HFFc6 (cell line): ENCODE measurements around the gene ACOX1. TPM values are rescaled to one million over a fixed set of nuclear protein-coding genes. Genes with fewer than 3 reads are reported as not detected.

Source experiments
- DNase-seq: peaks from one replicate; pipeline ENCODE4 v3.0.0-alpha.2; 2018
- H3K27ac Mint-ChIP-seq: 2 replicates; pipeline ENCODE4 v1.8.0; 2020; ENCODE audit warnings: mild to moderate bottlenecking, mixed read lengths
- H3K27me3 Mint-ChIP-seq: 2 replicates; pipeline ENCODE4 v1.8.0; 2021; ENCODE audit warnings: mild to moderate bottlenecking, moderate library complexity, mixed read lengths; ENCODE audit not compliant: insufficient read depth
- H3K36me3 Mint-ChIP-seq: 2 replicates; pipeline ENCODE4 v1.8.0; 2021; ENCODE audit warnings: low read depth, mixed read lengths
- H3K4me1 Mint-ChIP-seq: 2 replicates; pipeline ENCODE4 v1.8.0; 2020; ENCODE audit warnings: low read depth, mixed read lengths
- H3K4me3 Mint-ChIP-seq: 2 replicates; pipeline ENCODE4 v1.8.0; 2020; ENCODE audit warnings: mild to moderate bottlenecking, moderate library complexity, mixed read lengths
- H3K9me3 Mint-ChIP-seq: 2 replicates; pipeline ENCODE4 v1.8.0; 2020; ENCODE audit warnings: mild to moderate bottlenecking, mixed read lengths
- total RNA-seq, 6 experiments: library from RNA; stranded (reverse); fragmentation: NEBNext Ultra II Directional; extraction: Animal tissue kit (Norgen Biotek cat#: 25700); gene quantifications; 2 replicates in 1 of 6; 3 replicates in 5 of 6; pipeline ENCODE4 v1.2.3, GENCODE V29; 2021
- TF ChIP-seq, protein P1 (sequence below): fragments of 200-600 bp; sonication (generic); IDR thresholded peaks from 2 replicates; pipeline ENCODE4 v1.5.0; 2021; ENCODE audit warnings: antibody characterized with exemption, mild to moderate bottlenecking

ACOX1 gene
- total RNA-seq, 6 experiments from 2014 or later, result 40.4 to 47.2 (median 44.5) TPM

DNA sequence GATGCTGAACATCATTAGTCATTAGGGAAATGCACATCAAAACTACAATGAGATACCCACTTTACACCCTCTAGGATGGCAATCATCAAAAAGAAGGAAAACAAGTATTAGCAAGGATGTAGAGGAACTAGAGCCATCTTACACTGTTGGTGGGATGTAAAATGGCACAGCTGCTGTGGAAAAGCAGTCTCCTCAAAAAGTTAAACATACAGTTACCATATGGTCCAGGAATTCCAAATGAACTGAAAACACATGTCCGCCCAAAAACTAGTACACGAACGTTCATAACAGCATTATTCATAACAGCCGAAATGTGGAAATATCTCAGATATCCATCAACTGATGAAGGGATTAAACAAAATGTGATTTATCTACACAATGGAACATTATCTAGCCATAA, 45.2 kb downstream of the ACOX1 start:
- no peaks in the 10 kb centered on the region for H3K4me1 Mint-ChIP-seq
- H3K27ac Mint-ChIP-seq, result no peak overlapping the region
- no peak overlapping the region for H3K4me3 Mint-ChIP-seq
- TF ChIP-seq, protein P1, sequence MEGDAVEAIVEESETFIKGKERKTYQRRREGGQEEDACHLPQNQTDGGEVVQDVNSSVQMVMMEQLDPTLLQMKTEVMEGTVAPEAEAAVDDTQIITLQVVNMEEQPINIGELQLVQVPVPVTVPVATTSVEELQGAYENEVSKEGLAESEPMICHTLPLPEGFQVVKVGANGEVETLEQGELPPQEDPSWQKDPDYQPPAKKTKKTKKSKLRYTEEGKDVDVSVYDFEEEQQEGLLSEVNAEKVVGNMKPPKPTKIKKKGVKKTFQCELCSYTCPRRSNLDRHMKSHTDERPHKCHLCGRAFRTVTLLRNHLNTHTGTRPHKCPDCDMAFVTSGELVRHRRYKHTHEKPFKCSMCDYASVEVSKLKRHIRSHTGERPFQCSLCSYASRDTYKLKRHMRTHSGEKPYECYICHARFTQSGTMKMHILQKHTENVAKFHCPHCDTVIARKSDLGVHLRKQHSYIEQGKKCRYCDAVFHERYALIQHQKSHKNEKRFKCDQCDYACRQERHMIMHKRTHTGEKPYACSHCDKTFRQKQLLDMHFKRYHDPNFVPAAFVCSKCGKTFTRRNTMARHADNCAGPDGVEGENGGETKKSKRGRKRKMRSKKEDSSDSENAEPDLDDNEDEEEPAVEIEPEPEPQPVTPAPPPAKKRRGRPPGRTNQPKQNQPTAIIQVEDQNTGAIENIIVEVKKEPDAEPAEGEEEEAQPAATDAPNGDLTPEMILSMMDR, result no peak
- DNase-seq, result no peak
- H3K9me3 Mint-ChIP-seq, result no peaks in the 10 kb centered on the region
- H3K36me3 Mint-ChIP-seq, result no peaks in the 10 kb centered on the region
- H3K27me3 Mint-ChIP-seq, result no peaks in the 10 kb centered on the region; the same call in 1 of the 2 replicates

DNA sequence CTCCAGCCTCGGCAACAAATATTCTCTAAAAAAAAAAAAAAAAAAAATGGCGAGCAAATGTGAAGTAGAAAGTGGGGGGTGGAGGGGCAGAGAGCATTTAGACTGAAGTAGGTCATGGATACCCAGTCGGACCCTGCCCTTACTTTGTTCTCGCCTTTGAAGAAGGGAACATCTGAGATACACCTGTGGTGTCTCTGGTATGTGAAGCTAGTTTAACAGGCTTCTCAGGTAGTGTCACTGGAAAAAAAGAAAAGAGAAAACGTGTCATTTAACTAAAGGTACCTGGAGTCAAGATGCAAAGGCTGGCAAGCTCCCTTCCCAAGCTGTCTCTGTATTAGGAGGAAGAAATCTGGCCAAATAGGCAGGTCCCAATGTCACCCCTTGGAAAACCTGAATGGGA, 46.1 kb downstream of the ACOX1 start:
- no peak for DNase-seq
- Mint-ChIP-seq H3K27ac (no peak overlapping the region), H3K27me3 (no peaks in the 10 kb centered on the region; the same call in 1 of the 2 replicates), H3K4me1 (peaks cover 2% of the 10 kb centered on the region; the same call in 1 of the 2 replicates), H3K4me3 (no peak overlapping the region), H3K9me3 (no peaks in the 10 kb centered on the region), H3K36me3 (no peaks in the 10 kb centered on the region; the same call in 1 of the 2 replicates)
- TF ChIP-seq, protein P1, result no peak

DNA sequence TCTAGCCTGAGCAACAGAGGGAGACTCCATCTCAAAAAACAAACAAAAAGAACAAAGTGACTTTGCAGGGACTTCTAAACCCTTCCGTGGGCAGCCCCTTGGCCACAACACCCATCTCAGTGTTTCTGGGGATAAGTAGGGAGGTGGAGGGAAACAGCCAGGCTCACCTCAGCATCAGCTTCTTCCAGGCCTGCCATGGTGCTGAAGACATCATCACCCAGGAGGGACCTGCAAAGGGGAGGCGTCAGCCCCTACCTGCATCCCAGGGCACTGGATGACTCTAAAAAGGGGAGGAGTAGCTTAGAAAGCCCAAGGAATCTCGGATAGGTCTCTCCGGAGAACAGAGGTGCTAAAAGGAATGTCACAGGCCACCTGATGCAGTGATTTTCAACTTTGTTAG, 47.9 kb downstream of the ACOX1 start:
- TF ChIP-seq, protein P1, result no peak

DNA sequence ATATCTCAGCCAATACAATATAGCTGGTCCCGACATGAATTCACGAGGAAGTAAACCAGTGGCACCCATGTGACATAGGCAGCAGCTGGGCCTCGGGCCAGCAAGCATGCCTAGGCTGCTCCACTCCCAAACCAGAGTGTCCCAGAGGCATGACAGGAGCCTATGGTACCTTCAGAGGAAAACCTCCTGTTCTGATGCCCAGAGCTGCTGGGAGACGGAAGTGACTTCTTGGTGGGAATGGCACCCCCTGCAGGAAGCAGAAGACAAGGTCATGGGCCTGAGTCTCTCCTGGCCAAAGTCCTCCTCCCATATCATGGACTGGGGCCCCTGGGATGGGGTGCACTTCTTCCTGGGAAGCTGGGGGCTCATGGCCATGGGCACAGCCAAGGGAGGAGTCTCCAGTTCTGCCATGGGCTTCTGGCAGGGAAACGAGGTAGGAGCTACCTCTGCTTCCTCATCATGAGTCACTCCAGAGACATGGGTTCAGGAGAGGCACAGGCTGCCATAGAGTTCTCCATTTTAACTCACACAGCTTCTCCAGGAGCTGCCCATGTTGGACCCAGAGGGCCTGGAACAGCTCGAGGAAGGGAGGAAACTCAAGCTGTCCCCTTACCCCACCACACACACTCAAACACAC, 51.6 kb downstream of the ACOX1 start:
- DNase-seq, result no peak
- Mint-ChIP-seq H3K4me3 (no peak overlapping the region), H3K9me3 (no peaks in the 10 kb centered on the region), H3K4me1 (peaks cover 6% of the 10 kb centered on the region; the same call in 1 of the 2 replicates), H3K27me3 (no peaks in the 10 kb centered on the region), H3K27ac (no peak overlapping the region), H3K36me3 (no peaks in the 10 kb centered on the region; the same call in 1 of the 2 replicates)
- TF ChIP-seq, protein P1, result peak; percentile 65

More for the DNA sequence above, 47.9 kb downstream of the ACOX1 start:
- H3K9me3 Mint-ChIP-seq, result no peaks in the 10 kb centered on the region
- H3K27me3 Mint-ChIP-seq, result no peaks in the 10 kb centered on the region
- no peak overlapping the region for H3K27ac Mint-ChIP-seq
- H3K4me3 Mint-ChIP-seq, result no peak overlapping the region
- peaks cover 6% of the 10 kb centered on the region; the same call in 1 of the 2 replicates for H3K4me1 Mint-ChIP-seq
- no peaks in the 10 kb centered on the region; the same call in 1 of the 2 replicates for H3K36me3 Mint-ChIP-seq
- DNase-seq, result no peak

DNA sequence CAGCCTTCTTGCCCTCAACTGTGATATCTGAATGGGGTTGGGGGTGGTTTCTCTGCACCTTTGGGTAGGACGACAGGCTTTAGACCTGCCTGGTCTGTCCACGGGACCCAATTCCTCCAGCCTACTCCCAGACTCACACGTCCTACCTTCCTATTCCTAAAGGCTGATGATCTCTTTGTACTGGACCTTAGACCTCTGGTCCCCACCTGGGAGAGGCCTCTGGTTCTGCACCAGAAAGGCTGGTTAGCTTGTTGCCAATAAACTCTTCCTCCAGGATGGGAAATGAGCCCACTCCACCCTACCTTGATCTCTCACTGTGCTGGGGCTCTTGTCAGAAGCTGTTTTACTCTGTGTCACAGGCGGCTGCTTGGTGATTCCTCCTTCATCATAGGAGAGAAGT, 52.5 kb downstream of the ACOX1 start:
- Mint-ChIP-seq H3K27me3 (no peaks in the 10 kb centered on the region), H3K4me1 (peaks cover 6% of the 10 kb centered on the region; the same call in 1 of the 2 replicates)
- no peak for DNase-seq

More for the DNA sequence above, 52.5 kb downstream of the ACOX1 start:
- TF ChIP-seq, protein P1, result no peak
- H3K27ac Mint-ChIP-seq, result no peak overlapping the region
- no peaks in the 10 kb centered on the region for H3K9me3 Mint-ChIP-seq
- no peaks in the 10 kb centered on the region; the same call in 1 of the 2 replicates for H3K36me3 Mint-ChIP-seq
- no peak overlapping the region for H3K4me3 Mint-ChIP-seq
